ENCODE results near the gene C6orf62.
"Not testable (repeated sequence)": the region's sequence is repeated elsewhere in the genome, so short reads cannot be mapped to it uniquely, and the experiment has no call there.

GRCh38 chr6:24764833-24765828 lies 46.2 kb upstream of the C6orf62 start:
- not testable (repeated sequence) for TF ChIP-seq CTCF, POLR2A (IDR thresholded peaks at IDR 0.05)
